ENCODE measurements around the gene CRTC3.

CRTC3 gene

DNA sequence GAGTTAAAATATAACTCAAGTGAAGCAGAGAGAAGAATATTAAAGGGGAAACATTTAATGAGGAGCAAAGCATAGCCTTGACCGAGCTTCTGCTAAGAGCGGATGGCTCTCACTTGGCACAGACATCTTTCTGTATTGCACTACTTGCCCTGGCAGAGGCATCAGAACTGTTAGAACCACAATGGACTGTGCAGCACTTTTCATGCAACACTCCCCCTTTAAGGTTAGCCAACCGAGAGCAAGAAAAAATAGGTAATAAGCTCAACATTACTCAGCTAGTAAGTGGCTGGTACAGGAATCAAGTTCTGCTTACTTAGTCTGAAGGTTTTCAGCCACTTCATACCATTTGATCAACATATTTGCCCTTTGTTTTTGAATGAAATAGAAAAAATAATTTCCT lies 33.7 kb downstream of the CRTC3 start:
- no peak for DNase-seq (ENCODE audit: low read depth in 2 of 2)

DNA sequence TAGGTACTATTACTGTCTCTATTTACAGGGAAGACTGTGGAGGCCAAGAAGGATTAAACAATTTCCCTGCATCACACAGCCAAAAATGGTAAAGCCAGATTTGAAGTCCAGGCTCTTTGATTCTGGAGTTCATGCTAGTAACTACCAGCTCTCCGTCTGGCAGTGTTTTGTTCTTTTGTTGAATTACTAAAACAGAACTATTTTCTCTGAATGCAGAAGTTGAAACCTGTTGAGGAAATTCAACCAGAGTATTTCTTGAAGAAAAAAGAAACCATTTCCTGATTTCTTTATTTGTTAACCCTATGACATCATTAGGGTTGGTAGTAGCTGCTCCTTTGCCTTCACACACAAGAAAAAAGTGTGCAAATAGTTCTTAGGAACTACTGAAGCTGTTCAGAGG lies 34.3 kb downstream of the CRTC3 start:
- no peak for DNase-seq (ENCODE audit: low read depth in 2 of 2)

DNA sequence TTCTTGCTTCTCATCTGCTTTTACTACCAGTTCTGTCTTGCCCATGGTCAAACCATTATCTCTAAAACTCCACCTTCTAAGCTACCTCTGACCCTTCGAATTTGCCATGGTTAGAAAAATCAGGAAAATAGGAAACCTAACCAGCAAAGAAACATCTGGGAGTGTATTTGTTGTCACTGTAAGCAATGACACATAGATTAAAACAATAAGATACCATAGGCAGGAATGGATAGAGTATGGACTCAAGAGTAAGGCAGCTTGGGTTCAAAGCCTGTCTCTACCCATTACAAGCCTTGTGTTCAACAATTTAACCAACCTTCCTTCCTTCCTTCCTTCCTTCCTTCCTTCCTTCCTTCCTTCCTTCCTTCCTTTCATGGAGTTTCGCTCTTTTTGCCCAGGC lies 34.9 kb downstream of the CRTC3 start:
- no peak for DNase-seq (ENCODE audit: low read depth in 2 of 2)

DNA sequence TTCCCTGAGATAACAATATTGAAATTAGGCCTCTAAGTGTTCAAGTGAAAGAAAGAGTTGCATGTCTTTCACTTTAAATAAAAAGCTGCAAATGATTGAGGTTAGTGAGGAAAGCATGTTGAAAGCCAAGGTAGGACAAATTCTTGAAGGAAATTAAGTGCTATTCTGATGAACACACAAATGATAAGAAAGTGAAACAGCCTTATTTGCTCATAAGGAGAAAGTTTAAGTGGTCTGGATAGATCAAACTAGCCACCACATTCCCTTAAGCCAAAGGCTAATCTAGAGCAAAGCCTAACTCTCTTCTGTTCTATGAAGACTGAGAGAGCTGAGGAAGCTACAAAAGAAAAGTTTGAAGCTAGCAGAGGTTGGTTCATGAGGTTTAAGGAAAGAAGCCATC lies 36.1 kb downstream of the CRTC3 start:
- DNase-seq (ENCODE audit: low read depth in 2 of 2), result no peak

DNA sequence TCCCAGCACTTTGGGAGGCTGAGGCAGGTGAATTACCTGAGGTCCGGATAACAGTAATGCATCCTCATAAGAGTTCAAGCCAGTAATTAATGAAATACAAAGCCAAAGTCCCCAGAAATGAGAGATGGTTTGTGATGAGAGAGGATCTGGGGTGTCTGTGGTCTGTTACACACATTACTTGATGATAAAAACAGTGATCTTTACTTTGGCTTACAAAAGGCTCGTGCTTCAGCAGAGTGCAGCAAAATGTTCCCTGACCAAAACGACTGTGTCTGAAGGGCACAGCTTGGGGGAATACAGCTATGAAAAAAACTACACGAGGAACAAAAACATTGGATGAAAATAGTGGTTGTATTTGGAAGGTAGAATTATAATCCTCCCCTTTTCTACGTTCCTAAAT lies 40.9 kb downstream of the CRTC3 start:
- no peak for DNase-seq (ENCODE audit: low read depth in 2 of 2)

DNA sequence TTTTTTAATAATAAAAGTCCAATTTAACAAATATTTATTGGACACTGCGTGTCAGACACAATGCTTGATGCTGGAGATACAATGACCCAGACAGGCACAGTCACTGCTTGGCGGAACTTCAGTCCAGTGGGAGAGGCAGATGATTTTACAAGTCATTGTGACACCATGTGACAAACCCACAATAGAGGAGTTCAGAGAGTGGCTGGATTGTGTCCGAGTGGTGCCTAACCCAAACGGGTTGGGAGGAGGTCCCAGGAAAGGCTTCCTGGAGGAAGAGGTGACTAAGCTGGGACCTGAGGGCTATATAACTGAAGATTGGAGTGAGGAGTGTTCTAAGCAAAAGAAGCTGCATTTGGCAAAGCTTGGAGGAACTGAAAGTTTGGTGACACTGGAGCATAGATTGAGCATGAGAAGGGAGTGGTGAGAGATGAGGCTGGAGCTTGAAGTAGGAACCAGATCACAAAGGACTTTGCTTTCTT lies 41.4 kb downstream of the CRTC3 start:
- no peak for DNase-seq (ENCODE audit: low read depth in 2 of 2)

DNA sequence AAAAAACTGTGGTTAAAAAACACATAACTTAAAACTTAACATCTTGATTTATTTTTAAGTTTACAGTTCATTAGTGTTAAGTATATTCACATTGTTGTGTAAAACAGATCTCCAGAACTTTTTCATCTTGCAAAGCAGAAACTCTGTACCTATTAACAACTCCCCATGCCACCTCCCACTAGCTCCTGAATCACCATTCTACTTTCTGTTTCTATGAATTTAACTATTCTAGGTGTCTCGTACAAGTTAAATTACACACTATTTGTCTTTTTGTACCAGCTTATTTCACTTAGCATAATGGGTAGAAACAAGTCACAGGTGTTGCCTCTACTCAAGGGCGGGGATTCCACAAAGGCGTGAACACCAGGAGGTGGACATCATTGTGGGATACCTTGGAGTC lies 43.2 kb downstream of the CRTC3 start:
- no peak for DNase-seq (ENCODE audit: low read depth in 2 of 2)

DNA sequence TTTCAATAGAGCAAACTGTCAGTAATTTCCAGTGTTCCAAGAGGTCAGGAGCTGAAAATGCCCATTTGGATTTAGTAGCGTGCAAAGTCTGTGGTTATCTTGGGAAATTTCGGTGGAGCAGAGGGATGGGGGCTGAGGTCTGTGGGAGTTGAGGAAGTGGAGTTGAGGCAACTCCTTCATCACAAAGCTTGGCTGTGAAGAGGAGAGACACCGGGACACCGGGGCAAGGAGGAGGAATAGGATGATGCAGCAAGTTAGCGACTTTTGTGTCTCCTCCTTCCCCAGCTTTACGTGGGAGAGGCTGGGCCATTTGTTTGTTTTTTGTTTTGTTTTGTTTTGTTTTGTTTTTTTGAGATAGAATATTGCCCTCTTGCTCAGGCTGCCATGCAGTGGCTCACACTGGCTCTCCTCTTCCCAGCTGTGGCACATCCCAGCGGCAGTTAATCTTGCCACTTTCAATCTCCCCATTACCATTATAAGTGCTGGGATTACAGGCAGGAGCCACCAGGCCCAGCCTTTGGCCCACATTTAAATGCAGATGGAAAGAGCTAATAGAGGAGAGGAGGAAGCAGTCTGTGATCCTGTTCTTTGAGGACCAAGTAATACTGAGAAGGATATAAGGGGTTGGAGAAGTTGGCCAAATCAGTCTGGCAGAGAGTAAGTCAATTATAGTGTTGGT lies 47.1 kb downstream of the CRTC3 start:
- no peak for DNase-seq (ENCODE audit: low read depth in 2 of 2)

DNA sequence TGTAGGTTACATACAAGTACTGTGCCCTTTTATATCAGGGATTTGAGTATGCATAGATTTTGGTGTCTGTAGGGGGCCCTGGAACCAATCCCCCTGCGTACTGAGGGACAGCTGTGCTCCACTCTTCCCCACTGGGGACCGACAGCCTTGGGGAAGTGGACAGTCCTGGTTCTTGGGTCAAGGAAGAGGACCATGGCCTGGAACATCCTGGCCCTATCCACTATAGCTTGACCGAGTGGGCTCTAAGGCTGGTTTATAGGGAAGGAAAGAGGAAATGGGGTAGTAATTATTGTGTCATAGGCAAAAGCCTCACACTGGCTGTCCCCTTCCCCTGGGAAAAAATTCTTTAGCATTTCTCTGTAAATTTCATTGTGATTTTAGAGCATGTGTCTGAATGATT lies 49.5 kb downstream of the CRTC3 start:
- no peak for DNase-seq (ENCODE audit: low read depth in 2 of 2)

DNA sequence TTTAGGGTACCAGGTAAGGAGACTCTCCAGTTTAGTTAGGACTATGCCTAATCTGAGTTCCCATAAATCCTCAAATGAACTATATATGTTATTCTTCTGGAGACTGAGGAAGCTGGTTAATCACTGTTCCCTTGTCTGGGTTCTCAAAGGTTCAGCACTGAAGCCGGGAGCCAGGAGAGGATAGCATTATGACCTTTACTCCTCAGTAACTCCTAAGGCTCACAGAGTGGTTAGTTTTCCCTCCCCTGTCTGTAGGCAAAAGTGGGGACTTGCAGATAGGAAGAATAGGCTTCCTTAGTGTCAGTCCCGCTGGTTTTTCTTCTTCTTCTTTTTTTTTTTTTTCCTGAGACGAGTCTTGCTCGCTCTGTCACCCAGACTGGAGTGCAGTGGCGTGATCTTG lies 50.4 kb downstream of the CRTC3 start:
- DNase-seq (ENCODE audit: low read depth in 2 of 2), result no peak

DNA sequence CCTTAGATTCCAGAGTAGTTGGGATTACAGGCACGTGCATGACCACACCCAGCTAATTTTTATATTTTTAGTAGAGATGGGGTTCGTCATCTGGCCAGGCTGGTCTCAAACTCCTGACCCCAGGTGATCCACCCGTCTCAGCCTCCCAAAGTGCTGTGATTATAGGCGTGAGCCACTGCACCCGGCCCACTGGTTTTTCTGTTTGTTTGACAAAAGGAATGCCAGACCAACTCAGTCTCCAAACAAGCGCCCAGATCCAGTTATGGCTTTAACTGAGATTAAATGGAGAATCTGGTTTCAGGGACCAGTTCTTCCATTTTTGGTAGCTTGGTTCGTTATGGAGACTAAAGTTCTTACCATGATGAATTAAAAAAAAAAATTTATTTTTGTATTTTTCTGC lies 50.8 kb downstream of the CRTC3 start:
- no peak for DNase-seq (ENCODE audit: low read depth in 2 of 2)

DNA sequence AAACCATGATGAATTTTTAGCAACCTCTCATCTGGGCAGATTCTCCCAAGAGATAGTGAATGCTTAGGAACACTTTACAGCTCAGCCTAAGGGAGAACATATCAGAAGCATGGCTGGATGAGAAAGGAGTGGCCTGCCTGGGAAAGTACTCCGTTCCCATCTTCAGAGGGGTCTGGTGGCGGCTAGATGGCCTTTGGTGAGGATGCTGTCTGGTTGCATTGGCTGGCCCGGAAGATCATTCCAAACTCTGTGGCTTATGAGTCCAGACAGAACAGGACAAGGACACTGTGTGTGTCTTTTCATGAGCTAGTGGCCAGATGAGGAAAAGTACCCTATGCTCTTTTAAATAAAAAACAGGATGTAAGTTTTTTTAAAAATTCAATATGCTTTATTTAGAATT lies 51.2 kb downstream of the CRTC3 start:
- no peak for DNase-seq (ENCODE audit: low read depth in 2 of 2)

DNA sequence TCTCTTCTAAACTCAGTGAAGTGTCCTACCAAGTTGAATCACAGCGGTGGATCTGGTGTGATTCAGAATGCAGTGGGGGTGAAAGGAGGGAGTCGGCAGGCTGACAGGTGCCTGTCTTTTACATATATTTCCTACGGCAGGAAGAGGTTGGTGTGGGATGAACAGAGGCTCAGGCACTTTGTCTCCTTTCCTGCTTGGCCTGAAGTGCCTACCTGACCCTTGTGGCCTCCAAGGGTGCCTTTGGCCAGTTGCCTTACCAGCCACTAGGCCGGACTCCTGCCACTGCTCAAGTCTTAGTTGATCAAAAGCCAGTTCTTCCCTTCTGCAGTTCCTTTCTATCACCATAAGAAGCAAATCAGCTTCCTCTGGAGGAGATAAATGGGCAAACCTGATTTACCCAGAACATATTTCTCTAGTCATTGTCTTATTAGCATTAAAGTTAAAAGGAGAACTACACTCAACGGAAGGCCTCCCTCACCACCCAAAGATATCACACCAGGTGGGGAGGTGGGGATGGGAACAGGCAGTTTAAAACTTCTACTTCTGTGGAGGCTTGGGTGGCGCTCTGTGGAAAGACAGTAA lies 52.1 kb downstream of the CRTC3 start:
- DNase-seq (ENCODE audit: low read depth in 2 of 2), result no peak

DNA sequence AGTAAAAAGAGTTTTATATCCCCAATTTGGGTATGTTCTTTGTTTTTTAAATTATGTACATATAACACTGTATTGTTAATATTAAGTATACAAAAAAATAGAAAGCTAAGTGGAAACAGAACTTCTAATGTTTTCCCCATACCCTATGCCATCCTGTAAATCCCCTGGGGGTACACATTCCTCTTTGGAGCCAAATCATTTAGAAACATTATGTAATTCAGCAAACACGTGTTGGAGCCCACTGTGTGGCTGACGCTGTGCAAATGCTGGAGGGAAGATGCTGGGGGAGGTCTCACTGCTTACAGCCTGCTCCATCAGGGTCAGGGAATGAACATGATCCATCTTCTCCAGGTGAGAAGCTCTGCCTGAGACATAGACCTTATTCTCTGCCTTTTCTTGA lies 52.8 kb downstream of the CRTC3 start:
- DNase-seq (ENCODE audit: low read depth in 2 of 2), result no peak

DNA sequence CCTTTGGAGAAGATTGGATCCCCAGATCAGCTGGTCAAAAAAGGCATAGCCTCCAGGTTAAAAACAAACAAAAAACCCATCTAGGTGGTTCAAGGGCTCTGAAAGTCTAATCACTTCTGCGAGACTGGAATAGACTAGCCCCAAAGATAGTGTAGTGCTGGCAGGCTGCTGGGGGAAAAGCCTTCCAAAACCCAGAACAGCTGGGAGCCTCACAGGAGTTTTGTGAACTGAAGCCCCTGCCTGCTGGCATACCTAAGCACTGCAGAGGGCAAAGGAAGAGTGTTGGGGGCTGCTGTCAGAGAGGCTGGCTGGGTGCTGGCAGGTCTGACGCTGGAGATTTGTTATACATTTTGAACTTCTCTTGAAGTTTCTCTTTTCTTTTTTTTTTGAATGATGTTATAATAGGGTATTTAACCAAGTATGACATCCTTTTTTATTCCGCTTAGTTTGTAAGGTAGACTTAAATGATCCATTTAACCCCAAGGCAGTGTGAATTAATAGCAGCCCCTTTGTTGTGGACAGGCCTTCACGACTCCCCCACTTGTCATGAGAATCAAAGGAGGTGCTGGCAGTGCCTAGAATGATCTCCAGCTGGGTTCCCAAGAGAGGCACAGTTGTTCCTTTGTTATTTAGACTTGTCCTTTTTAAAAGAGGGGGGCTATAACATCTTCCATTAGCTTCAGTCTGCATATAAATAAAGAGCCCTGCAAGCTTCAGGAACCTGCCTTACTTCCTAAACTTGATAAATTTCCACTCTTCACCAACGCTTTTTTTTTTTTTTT lies 53.9 kb downstream of the CRTC3 start:
- DNase-seq (ENCODE audit: low read depth in 2 of 2), result no peak

DNA sequence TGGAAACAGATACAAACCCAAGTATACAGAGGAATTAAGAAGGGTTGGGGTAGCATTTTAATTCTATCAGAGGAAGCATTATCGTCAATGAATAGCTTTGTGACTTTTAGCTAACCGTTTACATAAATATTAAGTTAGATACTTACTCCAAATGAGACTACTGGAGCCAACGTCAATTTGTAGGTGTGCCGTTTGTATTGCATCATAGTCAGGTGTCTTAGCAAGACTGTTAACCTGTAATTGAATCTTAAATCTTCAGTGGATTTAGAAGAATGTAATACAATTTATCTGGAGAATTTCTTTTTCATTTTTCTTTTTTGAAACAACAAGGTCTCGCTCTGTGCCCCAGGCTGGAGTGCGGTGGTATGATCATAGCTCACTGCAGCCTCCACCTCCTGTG lies 55.1 kb downstream of the CRTC3 start:
- no peak for DNase-seq (ENCODE audit: low read depth in 2 of 2)

DNA sequence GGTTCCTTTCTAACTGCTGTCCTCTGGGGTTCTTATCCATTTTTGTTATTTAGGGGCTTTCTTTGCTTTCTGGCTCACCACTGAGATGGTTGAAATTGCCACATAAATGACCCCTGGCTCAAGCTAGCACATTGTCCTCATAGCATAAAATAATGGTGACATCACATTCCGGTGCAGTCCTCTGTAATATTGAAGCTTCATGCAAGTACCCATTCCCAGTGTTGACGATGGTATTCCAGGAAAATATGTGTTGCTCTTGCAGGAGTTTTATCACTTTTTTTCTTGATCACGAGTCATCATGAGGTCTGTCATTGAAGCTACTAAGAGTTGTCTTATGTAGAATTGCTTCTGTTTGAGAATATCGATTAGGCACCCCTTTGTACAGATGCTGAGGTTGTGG lies 56.1 kb downstream of the CRTC3 start:
- DNase-seq (ENCODE audit: low read depth in 2 of 2), result no peak

DNA sequence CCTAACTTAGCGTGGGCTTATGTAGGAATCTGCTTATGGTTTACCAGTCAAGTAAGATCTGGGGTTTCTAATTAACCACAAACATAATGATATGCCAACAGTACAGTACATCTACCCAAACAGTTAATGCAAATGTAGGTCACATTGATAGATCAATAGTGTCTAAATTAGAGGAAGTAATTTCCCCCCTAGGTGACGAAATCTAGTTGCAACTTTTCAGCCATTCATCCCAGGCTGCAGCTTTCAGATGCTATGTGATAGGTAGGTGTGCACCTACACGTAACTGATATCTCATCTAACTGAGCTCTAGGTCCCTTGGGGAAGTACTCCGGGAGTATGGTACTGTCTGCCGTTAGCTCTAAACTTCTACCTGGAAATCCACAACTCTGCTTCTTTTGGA lies 57.2 kb downstream of the CRTC3 start:
- no peak for DNase-seq (ENCODE audit: low read depth in 2 of 2)

DNA sequence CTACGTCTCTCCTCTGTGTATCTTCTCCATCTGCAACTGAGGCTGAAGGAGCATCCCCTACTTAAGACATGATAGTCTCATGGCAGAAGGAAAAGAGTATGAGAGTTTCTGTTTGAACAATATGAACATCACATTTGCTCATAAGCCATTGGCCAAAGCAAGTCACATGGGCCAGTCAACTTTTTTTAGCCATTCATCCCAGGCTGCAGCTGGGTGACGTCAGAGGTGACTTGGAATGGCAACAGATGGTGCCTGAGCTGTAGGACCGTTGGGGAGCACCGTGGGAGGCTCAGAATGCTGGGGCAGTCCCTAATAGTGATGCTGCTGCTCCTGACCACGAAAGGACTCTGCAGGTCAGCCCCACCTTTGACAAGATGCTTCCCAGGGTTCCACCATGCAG lies 58.7 kb downstream of the CRTC3 start:
- DNase-seq (ENCODE audit: low read depth in 2 of 2), result no peak

DNA sequence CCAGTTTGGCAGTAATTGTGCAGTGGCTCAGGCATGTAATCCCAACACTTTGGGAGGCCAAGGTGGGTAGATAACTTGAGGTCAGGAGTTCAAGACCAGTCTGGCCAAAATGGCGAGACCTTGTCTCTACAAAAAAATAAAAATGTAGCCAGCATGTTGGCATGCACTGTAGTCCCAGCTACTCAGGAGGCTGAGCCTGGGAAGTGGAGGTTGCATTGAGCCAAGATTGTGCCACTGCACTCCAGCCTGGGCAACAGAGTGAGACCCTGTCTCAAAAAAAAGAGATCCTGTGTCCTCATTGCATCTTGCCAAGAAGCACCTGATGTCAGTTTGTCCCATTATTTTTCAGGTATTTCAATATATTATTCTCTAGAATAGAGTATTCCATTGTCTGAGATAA lies 61.8 kb downstream of the CRTC3 start:
- no peak for DNase-seq (ENCODE audit: low read depth in 2 of 2)

DNA sequence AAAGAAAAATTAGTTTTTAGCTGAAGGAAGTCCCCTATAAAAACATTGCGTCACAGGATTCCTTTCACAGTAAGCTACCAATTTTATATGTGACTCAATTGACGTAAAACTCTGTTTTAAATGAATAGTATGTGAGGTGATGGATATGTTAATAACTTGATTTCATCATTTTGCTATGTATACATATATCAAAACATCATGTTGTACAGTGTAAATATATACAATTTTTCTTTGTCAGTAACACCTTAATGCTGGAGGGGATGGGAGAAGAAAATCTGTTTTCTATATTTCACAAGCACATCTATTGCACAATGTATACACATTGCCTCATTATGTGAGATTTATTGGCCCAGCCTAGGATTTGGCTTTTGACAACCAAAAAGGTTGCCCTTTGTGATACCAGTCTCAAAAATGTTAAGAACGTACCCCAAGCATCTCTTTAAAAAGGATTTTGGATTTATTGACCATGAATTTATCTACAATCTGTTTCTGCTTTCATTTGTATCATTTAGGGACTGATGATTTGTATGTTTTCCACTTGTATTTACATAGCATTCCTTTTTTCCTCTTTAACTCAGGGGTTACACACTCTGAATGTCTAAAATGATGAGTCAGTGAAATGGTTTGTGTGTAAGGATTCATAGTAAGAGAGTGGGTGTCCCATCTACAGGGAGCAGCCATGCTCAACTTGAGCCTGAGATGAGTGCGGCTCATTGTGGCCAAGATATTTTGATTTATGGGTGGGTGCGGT lies 62.6 kb downstream of the CRTC3 start:
- DNase-seq (ENCODE audit: low read depth in 2 of 2), result no peak

DNA sequence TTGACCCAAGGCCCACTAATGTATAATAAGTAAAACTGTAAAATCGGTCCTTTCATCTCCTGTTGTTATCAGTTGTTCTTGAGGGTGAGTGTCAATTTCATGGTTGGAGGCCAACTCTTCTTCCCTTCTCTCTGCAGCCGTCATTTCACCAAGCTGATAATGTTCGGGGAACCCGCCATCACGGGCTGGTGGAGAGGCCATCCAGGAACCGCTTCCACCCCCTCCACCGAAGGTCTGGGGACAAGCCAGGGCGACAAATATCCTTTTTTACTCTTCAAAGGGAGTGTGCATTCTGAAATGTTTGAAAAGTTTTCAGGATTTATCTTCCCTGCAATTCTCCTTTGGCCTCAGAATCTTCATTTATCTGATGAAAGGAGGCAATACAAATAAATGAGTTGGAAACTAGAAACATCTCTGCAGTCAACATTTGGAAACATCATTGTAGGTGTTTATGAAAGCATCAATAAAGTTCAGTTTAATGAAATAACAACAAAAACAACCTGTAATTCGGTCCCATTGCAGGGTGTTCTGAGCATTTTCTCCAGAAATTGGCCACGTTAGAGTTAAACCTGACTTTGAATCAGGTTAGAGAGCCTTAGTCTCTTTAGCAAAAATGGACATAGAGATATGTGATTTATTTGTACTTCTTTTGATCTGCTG lies 63.9 kb downstream of the CRTC3 start:
- DNase-seq (ENCODE audit: low read depth in 2 of 2), result no peak
